Kasumi-1 (cell line): ENCODE data around the gene DACT2.

ENCODE experiments used
- DNase-seq, 2 experiments: peaks; one replicate each; lab custom pipeline; 2025; lab: John Stamatoyannopoulos, UW

The DACT2 gene

DNA sequence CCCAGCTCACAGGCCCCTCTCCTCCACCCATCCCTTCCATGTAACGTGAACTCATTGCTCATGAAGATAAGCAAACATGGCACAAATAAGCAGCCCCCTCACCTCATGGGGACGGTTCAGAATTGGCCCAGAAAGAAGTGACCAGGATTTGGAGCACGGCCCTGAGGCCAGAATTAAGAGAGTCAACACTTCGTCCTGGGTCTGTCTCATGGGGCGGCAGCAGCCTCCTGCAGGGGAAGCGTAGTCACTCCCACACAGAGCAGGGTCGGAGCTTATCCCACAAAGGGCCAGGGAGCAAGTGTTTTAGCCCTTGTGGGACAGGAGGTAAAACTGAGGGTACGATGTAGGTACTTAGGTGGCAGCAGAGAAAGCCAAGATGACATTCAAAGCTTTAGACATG lies 28.6 kb upstream of the DACT2 start:
- DNase-seq = no peak

DNA sequence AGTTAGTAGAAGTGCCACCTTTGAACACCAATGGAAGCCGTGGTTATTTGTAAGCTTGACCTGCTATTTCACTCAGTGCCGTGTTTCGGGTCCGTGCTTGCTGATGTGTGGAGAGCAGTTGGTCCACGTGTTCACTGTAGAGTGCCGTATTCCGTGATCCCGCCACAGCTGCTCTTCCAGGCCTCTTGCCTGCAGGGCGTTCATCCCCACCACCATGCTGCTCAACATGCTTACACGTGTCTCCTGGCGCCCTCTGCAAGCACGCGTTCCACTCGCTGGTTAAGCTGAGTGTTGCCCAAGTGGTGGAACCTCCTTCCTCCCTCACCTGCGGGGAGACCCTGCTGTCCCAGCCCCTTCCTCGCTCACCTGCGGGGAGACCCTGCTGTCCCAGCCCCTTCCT lies 28.0 kb upstream of the DACT2 start:
- no peak for DNase-seq

DNA sequence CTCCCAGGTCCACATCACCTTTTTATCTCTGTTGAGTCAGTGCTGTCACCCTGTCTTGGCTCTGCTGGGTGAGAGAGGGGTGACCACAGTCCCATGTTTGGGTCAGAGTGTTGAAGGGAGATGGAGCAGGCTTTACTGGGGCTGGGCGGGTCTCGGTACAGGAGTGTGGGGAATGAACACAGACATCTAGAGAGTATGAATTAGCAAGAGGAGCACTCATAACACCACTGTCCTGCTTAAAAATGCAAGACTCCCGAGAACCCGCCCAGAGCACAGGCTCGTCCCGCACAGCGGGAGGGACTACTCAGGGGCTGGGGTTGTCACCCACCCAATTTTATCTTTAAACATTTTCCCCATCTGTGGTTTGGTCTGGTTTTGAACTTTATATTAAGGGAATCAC lies 27.5 kb upstream of the DACT2 start:
- DNase-seq = no peak

DNA sequence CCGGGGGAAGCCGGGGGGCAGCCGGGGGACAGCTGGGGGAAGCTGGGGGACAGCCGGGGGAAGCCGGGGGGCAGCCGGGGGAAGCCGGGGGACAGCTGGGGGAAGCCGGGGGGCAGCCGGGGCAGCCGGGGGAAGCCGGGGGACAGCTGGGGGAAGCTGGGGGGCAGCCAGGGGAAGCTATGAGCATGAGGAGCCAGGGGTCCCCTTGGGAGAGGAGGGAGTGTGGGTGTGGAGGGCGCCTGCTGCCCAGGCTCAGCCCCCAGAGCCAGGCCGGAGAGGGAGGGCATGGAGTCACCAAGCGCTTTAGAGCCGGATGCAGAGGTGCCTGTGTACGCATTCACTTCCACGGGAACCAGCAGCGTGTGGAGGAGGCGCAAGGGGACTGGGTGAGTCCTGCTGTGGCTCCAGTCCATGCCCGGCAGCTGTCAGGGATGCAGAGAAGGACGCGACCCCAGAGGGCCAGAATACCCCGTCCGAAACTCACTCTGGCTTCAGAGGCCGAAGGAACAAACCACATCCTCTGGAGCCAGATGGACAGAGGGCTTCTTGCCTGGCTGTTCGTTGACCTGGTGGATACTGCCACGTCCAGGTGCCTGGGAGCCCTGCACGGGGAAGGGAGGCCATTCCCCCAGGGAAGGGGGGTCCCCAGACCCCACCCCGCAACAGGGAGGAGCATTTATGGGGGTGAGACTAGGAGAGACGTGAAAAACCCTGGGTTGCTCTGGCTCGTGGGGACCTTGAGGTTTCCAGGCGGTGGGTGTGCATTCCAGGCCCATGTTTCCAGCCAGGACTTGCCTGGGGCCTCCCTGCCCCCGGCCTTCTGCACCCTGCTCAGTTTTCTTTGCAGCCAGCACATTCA lies 26.5 kb upstream of the DACT2 start:
- DNase-seq = no peak

DNA sequence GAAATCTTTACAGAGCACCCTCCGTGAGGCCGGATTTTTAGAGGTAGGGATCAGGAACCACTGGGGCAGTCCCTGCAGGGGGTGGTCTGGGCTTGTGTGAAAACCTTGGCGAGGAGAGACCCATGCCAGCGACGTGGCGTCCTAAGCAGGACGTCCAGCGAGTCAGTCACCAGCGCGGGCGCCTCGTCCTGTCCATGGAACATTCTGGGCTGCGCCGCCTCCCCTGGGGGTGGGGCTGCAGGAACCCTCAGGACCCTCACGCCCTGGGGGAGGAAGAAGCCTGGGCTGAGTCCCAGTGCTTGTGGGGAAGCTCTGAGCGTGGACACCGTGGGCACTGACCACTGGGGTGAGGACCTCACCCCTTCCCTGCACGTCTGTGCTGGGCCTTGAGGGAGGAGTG lies 25.7 kb upstream of the DACT2 start:
- no peak for DNase-seq

DNA sequence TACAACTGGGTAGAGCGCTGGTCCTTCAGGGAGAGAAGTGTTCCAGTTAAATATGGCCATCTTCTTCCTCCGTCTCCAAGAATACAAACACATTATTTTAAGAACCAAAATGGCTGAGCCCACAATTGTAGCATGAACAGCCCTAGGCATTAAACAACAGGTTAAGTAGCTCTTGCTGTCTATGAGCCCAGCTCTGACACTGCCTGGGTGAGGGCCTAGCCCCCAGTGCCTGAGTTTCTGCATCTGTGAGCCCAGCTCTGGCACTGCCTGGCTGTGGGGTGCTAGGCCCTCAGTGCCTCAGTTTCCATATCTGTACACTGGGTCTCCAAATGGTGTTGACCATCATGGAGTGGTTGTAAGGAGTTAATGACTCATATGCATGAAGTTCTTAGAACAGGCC lies 24.8 kb upstream of the DACT2 start:
- DNase-seq = no peak

DNA sequence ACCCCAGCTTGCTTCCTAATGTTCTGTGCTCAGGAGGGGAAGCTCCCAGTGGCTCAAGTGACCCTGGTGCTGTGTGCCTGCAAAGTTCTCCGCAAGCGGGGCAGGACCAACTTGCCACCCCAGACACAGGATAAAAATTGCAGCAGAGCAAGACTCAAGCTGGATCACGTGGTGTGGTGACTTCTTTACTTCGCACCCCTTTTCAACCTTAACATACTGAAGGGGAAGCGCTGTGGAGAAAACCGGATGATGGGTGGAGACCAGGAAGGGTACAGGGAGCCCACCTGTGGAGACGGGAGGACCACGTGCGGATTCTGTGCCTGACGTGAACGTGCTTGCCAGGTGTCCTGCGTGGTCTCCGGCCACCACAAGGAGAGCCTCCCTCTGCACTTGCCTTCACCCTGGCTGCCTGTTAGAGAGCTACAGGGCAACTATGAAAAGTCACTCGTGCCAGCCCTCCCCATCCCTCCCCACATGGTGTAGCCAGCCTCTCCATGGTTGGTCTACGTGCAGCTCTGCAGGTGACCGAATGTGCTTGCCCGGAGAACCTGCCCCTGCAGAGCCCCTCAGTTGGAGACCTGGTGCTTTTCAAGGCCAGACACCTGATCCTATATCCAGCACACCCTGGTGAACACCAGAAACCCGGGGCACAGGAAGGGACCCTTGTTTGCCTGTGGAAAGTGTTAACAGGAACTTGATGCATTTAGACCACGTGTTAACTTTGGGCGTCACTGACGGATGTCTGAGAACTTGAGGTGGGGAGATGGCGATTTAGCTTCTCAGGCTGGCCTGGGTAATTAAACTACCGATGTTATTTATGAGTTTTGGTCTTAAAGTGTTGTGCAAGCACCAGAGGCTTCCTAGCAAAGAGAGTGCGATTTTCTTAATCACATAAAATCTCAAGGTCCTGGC lies 23.9 kb upstream of the DACT2 start:
- DNase-seq = no peak

DNA sequence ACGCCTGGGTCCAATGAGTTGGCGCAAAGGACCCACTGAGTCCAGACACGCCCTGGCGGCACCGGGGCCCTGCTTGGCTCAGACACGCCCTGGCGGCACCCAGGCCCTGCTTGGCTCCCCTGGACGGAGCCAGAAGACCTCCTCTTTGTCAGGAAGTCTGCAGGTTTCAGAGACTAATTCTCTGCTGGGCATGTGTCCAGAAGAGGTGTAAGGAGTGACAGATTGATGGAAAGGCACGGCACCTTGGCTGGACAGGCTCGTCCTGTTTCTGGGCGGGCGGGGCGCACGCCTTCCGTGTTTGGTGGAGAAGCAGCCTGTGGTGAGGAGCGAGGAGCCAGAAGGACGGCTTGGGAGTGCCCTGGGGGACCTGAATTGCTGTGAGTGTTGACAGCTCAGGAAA lies 23.1 kb upstream of the DACT2 start:
- DNase-seq = no peak

DNA sequence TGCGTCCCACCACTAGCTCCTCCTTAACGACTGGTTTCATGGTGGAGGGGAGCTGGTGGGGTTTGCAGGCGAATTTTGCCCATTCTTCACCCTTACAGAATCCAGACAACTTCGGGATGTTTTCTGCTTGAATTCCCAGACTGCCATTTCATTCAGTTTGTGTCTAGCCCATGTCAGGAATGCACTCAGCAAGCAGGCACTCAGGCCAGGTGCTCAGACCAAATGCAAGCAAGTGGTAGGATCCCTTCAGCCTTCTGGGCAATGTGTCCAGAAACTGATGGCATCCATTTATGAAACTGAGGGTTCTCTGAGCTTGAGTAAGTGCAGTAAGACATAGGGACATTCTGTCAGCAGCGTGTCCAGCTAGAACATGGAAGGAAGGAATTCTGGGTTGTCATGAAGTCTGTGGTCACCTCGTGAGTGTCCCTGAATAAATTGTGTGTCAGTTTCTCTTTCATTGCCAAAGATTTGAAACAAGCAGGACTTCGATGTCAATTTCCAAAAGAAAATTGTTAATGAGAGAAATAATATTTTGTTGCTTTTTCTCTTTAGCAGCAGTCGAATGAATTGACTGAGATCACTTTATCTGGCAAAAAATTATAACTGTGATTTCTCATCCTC lies 21.8 kb upstream of the DACT2 start:
- no peak for DNase-seq

DNA sequence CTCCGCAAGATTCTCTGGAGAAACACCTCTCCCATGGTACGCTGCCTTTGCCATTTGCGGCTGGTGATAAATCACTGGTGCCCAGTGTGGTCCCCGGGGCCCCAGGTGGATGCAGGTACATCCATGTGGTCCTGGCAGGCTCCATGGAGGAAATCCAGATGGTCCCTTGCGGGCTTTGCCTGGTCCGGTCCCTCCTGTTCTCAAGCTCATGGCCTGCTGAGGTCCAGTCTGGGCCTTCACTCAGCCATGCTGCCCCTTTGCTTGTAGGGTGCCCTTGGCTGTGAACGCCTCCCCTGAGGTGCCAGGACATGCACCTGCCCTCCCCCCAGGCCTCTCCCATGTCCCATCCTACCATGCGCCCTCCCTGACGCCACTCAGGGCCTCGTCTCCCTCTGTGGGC lies 21.2 kb upstream of the DACT2 start:
- DNase-seq = no peak

DNA sequence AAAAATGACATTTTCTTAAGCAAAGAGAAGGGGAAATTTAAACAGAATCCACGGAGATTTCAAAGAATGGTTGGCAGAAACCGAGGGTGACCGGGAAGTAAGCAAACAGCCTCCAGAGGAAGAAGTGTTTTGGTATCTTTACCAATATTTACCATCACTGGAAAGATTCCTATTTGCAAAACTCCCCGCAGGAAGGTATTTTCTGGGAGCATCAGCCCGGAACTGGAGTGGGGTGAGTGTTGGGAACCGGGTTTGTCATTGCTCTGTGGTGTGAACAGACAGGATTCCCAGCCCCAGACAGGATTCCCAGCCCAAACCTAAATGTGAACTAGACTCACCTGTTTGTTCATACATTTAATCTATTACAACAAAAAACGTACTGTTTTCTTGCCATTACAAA lies 19.2 kb upstream of the DACT2 start:
- no peak for DNase-seq

DNA sequence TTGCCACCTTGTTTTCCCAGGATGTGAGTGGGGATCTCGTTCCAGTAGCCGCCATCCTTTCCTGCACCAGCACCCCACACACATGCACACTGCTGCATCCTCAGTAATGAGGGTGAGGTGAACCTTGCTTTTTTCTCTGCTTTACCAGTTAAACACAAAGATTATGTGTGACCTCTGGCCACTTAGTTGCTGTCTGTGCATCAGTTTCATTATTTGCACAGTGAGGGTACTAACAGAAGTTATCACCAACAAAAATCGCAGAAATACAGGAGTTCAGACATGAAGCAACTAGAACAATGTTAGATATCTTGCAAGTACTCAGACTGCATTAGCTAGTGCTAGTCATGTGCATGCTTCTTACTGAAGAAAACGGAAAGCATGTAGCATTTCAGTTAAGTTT lies 17.4 kb upstream of the DACT2 start:
- no peak for DNase-seq

DNA sequence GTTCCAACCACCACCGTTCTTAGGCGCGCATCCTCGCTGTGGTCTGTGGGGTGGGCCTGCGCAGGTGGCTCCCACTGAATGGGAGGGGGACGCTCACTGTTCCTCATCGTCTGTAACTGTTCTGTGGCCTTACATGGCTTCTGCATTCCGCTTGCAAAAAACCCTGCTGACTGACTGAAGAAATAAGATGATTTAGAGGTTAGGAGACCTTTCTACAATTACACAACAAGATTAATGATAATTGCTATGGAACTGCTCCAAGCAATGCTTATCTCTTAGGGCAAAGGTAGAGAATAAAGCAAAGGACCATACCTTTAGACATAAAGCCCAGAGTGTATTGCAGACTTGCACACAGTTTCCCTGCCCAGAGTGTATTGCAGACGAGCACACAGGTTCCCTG lies 14.4 kb upstream of the DACT2 start:
- no peak for DNase-seq

DNA sequence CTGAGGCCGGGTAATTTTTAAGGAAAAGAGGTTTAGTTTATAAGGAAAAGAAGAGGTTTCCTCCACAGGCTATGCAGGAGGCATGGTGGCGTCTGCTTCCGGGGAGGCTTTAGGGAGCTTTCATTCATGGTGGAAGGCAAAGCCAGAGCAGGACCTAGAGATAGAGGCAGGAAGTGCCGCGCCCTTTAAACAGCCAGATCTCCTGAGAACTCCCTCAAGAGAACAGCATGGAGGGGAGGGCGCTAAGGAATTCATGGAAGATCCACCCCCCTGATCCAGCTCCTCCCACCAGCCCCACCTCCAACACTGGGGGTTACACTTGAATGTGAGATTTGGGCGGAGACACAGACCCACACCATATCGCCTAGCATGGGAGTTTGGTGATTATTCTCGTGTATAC lies 13.9 kb upstream of the DACT2 start:
- no peak for DNase-seq

DNA sequence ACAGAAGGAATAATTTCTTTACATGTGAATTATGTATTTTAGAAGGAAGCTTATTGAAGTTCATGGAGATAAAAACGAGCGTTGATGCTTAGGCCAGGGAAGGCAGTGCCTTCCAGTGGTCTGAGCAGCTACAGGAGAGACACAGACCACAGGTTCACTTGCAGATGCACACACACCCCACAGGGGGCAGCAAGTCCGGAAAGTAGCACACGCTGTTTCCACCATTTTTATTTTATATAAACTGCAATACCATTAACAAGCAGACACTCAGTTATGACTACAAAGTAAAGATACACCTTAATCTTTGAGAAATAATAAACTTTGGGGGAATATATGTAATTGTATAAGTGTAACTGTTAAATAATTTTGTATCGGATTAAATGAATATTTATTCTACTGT lies 13.5 kb upstream of the DACT2 start:
- DNase-seq = peak in 1 of 2 experiments; percentile 3

DNA sequence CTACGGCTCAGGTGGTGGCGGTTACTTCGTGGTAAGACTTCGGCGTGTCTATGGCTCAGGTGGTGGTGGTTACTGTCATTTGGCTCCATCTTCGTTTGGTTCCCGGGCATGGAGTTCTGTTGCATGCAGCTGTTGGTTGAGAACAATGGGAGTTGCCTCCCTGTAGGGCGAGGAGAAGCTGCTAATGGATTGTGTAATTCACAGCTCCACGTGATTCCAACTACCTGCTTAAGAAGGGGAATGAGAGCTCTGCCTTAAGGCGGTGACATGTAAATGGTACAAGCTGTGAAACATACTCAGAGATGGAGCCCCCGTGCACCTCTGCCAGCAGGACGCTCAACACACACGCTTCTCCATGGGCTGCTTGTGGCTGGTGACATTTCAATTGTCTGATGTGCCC lies 12.4 kb upstream of the DACT2 start:
- no peak for DNase-seq

DNA sequence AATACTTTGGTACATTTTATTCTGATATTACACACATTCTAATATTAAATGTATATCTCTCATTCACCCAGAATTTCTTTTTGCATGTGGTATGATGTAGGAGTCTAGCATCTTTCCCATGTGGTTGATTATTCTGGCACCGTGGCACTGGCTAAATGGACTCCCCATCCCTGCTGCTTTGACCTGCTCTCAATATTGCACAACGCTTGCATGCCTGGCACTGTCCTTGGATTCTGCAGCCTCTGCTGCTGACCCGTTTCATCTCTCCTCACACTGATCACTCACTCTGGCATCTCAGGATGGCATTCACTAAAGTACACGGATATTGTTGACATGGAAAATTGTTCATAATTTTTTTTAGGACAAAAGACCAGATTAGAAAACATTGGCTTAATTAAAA lies 11.5 kb upstream of the DACT2 start:
- no peak for DNase-seq

DNA sequence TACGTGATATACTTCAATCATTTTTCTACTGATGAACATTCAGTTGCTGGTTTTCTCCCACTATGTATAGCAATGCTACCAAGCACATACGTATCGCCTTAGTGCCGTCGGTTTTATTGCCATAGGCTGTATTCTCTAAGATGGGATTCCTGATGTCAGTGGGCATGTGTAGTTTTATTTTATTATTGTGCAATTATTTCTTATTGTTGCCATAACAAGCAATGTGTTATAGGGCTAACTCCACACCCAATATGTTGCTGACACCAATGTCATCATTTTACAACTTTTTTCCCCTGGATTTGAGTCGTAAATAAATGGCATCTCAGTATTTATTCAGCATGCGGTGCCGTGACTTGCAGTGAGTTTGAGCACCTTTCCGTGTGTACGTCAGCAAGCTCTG lies 10.8 kb upstream of the DACT2 start:
- no peak for DNase-seq

DNA sequence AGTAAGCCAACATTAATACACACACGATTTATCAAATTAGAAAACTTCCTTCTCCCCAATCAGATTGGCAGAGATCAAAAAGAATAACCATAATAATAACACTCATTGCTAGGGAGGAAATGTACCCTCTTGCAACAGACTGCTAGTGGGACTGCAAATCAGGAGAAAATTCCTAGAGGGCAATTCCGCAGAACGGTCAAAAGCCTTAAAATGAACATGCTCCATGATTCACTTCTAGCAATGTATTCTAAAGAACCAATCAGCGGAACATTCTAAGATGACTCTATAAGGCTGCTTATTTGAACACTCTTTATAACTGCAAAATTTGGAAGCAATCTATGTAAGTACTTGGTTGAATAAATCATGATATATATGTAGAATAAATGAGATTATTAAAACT lies 8.5 kb upstream of the DACT2 start:
- no peak for DNase-seq

DNA sequence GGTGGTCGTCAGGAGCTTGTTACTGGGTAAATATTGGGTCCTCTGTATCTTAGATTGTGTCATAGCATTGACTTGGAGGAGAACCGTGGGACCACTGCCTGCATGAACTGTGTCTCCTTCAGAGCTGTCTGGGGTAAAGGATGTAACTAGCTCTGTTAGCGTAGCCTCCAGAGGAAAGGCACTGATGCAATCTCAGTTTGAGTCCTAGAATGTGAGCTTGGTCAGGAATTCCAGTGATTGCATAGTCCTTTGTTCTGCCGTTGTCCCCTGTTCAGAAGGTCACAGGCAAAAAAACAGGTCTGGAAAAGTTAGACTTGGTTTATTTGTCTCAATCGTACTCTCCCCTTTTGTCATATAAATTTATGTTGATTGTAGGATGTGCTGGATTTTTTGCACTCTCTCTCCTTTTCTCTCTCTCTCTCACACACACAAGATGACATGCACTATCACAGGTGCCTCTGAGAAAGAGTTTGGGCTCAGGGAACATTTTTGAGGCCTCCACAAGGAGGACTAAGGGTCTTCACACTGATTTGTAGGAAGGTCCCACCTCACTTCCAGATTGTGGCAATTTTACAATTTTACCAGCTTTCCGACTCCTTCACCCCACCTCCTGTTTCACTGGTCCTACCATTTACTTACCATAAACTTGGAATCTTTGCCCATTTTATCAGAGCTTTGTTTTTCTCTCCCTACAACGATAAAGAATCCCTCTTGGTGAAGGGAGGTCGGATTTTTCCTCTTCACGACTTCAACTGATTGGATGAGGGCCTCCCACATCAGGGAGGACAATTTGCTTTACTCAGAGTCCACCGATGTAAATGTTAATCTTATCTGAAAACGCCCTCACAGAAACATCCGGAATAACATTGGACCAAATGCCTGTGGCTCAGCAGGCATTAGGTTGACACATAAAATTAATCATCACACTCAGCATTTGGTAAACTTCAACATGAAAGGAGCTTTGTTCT lies 7.0 kb upstream of the DACT2 start:
- DNase-seq = no peak

DNA sequence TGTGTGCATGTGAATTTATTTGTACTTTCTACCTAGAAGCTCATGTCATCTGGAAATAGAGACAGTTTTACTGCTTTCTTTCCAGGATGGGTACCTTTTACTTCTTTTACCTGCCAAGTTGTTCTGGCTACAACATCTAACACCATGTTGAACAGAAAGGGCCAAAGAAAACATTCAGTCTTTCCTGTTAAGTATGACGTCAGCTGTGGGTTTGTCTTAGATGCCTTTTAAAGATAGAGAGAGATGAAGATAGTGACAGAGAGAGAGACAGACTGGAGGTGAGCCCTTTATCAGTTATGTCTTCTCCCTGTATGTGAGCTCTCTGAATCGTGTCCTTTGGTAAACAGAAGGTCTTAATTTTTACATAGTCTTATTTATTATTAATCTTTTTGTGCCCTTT lies 3.4 kb upstream of the DACT2 start:
- no peak for DNase-seq

DNA sequence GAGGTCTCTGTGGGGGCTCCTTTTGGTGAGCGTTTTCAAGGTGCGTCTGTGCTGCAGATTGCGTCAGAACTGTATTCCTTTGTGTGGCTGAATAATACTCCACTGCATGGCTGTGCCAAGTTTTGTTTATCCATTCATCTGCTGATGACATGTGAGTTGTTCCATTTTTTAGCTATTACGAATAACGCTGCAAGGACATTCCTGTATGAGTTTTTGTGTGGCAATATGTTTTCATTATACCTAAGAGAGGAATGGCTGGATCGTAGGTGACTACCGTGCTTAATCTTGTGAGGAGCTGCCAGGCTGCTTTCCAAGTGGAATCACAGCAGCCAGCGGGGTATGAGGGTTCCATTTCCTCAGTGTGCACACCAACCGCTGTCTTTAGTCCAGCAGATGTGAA lies 1.1 kb upstream of the DACT2 start:
- DNase-seq = no peak
